Measurements from ENCODE around the gene PSAPL1.

DNA sequence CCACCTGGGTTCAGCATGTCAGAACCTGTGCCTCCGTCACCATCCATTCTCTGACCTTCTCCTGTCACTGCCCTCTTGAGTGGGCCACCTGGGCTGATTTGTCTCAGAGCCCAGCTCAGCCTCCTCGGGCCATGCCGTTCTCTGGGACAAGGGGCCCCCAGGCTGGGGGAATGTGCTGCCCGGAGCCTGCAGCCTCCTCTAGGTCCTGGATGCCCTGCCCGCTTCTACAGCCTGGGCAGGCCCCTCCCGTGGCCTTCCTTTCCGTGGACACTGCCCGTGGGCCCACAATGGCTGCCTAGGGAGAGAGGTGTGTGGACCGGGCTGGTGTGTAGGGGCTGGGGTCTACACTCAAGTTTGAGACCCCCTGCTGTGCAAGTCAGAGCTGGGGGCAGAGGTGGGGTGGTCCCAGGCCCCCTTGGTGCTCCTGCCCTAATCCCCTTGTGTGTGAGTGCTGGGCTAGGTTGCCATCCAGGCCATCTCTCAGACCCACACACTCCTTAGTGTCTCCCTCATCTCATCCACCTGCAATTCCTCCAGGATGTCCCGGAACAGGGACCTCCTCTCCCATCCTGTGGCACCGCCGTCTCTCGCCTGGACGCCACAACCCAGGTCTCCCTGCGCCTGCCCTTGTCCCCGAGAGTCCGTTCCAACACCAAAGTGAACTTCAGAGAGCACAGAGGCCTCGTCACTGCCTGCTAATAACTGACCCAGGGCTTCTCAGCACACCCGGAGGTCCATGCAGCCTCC, 12.4 kb downstream of the PSAPL1 start:
- TF ChIP-seq POLR2A (IDR thresholded peaks at IDR 0.05) = no peak
- TF ChIP-seq, protein P1, sequence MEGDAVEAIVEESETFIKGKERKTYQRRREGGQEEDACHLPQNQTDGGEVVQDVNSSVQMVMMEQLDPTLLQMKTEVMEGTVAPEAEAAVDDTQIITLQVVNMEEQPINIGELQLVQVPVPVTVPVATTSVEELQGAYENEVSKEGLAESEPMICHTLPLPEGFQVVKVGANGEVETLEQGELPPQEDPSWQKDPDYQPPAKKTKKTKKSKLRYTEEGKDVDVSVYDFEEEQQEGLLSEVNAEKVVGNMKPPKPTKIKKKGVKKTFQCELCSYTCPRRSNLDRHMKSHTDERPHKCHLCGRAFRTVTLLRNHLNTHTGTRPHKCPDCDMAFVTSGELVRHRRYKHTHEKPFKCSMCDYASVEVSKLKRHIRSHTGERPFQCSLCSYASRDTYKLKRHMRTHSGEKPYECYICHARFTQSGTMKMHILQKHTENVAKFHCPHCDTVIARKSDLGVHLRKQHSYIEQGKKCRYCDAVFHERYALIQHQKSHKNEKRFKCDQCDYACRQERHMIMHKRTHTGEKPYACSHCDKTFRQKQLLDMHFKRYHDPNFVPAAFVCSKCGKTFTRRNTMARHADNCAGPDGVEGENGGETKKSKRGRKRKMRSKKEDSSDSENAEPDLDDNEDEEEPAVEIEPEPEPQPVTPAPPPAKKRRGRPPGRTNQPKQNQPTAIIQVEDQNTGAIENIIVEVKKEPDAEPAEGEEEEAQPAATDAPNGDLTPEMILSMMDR (IDR thresholded peaks at IDR 0.05) = no peak
